Measurements from ENCODE around the gene FOXI1.
"Not testable (repeated sequence)": the region's sequence is repeated elsewhere in the genome, so short reads cannot be mapped to it uniquely, and the experiment has no call there.

The FOXI1 gene

DNA sequence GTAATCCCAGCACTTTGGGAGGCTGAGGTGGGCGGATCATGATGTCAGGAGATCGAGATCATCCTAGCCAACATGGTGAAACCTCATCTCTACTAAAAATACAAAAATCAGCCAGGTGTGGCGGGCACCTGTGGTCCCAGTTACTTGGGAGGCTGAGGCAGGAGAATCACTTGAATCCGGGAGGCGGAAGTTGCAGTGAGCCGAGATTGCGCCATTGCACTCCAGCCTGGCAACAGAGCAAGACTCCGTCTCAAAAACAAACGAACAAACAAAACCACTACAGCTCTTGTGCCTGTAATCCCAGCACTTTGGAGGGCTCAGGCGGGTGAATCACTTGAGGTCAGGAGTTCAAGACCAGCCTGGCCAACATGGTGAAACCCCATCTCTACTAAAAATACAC, 11.4 kb upstream of the FOXI1 start:
- not testable (repeated sequence) for DNase-seq

DNA sequence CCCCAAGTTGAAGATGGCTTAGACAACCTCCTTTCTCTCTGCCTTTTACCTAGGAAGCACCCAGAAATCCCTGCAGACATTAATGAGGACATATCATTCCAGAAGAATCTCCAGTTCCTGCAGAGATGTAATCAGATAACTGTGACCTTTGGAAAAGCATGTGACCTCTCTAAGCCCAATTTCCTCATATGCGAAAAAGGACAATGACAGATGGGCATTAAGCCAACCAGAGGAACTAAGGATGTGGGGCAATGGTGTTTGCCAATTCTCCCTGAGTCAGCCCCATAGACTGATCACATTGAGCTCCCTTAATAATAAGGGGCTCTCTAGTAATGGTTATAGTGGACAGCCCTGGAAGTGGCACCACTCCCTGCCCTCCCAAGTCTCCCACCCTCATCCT, 10.1 kb upstream of the FOXI1 start:
- DNase-seq = no peak

DNA sequence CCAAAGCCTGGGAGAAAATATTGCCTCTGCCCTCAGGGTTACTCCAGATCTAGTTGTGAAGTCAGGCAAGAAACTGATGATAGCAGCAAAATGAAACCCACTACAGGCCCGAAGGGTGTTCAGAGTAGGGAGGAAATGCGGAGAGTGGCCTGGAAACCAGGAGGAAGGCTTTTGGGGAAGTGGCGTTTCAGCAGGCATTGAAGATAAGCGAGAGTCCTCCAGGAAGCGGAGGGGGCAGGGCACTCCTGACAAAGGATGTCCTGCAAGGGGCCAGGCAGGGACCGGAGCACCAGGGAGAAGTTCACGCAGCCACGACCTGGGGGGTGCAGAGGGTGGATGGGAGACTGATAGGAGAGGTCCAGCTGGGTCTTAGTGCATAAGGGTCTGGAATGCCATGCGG, 7.8 kb upstream of the FOXI1 start:
- DNase-seq = no peak

DNA sequence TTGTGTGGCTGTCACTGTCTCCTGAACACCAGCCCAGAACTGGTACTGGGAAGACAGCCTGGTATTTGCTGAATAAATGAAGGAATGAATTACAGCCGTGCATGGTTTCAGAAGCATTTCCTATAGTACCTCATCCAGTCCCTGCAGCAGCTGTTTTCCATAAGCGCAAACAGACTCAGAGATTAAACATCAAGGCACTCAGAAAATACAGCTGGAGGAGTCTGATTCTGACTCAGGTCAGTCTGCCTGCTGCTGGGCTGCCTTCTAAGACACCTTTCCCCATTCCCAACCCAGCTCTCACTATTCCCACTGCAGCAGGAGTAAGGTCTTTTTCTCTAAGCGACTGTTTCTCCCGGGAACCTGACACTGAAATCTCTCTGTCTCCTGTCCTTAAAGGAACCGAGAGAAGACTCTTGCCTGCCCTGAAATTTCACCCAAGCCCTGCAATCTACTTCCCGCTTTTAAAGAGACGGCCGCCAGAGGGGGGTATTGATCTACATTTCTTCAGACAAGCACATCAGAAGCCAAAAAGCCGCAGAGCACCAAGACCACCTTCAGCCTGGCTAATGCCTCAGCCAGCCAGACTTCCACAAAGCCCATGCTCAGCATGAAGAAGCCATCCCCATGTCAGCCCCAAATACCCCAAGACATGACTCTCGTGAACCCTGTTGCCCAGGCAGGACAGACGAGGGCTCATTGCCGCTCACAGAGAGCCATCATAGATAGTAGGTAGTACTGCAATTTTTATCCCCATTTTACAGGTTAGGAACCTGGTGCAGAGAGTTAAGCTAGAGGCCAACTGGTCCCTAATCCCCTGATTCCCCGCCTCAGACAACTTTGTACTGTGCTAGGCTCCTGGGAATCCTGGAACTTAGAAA, 5.4 kb upstream of the FOXI1 start:
- peak; percentile 1 for DNase-seq

DNA sequence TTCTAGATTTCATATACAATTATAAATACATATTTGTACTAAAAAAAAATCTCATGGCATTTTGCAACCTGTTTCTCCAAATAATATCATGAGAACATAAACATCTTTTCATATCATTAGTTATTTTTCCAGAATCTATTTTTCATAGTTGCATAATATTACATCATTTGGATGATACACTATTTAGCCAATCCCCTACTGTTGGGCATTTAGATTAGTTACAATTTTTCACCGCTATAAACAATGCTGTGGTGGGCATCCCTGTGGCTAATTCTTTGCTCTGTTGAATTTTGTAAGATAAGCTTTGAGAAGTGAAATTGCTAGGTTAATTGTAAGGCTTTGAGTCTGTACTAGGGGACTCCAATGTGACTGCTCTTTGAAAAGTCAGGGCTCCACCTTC, 2.2 kb upstream of the FOXI1 start:
- no peak for DNase-seq

DNA sequence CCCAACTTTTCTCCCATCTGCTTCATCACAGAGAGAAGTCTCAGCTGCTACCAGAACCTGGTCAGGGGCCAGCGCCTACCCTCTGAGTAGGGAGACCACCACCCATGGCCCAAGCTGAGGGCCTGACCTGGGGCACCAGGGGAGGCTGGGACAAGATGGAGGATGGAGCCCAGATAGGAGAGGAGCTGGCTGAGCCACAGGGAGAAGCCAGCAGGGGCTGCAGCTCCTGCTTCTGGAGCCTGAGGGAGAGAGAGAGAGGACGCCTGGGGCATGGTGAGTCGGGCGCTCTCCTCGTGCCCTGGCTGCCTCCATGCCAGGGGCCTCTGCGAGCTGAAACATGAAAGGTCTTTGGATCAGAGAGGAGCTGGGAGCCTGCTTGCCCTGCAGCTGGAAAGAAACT, 1.4 kb upstream of the FOXI1 start:
- no peak for DNase-seq

DNA sequence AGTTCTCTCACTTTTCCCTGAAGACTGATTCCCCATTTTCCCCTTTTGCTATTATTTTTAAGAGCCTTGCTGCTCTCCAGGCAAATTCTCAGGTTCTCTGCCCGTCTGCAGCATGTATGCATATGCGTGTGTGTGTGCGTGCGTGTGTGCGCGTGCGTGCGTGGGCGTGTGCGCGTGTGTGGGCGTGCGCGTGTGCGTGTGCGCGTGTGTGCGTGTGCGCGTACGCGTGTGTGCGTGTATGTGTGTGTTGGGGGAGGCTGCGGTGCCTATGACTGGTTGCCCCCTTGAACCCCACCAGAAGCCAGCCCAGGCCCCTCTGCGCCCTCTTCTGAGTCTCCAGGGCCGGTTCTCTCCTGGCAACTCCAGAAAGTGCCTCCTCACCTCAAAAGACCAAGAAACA, 987 bp upstream of the FOXI1 start:
- no peak for DNase-seq

DNA sequence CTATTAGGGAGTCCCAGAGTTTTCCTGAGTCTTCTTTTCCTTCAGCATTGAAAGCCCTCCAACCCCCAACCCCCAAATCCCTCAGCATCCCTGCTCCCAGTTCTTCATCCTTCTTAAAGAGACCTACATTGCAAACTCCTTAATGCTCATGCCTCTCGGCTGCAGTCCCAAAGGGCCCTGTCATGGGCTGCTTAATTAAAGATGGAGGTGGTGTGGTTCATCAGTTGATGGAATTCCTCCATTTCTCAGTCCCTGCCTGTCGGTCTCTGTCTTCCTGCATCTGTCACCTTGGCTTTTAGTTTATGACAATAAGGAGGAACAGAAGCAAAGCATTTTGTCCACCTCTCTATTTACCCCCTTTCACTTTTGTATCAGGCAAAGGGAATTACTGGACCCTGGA, 2.0 kb downstream of the FOXI1 start:
- DNase-seq = no peak

DNA sequence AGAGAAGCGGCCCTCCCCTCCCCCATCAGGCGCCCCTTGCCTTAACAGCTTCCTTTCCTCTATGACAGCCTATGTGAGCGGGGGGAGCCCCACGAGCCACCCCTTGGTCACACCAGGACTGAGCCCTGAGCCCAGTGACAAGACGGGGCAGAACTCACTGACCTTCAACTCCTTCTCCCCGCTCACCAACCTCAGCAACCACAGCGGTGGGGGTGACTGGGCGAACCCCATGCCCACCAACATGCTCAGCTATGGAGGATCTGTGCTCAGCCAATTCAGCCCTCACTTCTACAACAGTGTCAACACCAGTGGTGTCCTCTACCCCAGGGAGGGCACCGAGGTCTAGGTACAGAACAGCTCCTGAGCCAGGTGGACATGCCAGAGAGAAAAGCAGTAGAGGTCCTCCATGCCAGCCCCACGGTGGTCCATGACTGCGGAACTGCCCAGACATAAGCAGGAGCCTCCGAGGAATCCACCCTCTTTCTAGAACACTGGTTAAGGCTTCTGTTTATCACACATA, 2.6 kb downstream of the FOXI1 start:
- DNase-seq = no peak

DNA sequence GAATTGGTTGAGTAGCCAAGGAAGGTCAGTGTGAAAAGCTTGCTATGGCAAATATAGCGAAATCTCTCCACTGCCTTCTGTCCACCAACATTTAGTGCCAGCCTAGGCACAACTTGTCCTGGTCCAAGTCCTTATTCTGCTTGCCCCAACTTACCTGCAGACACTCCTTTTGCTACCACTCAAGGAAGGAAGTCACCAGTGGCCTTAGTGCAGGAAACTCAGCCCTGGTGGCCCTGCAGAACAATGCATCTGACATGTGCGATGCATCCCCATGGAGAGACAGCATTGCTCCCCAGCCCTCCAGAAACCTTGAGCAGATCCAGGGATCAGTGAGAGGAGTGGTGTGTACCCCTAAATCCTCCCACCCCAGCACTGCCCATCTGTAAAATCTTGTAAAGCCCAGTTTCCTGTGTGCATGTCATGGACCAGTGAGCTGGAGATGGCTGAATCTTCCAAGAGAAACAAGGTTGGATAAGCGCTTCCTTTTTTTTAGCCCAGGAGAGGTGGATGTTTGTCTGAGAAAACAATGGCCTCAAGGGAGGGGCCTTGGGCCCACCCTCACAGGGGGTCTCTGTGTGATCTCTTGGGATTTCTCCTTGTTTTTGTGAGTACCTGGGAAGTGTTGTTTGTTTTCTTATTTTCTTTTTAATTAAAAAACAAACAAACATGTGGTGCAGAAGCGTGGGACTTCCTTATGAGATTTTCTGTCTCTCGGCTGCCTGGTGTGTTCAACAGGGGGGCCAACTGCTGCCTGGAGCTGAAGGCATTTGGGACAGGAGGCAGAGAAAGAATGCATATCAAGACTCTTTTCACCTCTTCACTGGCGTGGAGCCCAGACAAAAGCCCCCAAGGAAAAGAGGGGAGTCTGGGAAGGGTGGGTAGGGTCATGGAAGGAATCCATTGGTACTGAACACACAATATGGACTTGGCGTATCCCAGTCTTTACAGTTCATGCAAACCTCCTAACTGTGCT, 3.6 kb downstream of the FOXI1 start:
- DNase-seq = no peak

DNA sequence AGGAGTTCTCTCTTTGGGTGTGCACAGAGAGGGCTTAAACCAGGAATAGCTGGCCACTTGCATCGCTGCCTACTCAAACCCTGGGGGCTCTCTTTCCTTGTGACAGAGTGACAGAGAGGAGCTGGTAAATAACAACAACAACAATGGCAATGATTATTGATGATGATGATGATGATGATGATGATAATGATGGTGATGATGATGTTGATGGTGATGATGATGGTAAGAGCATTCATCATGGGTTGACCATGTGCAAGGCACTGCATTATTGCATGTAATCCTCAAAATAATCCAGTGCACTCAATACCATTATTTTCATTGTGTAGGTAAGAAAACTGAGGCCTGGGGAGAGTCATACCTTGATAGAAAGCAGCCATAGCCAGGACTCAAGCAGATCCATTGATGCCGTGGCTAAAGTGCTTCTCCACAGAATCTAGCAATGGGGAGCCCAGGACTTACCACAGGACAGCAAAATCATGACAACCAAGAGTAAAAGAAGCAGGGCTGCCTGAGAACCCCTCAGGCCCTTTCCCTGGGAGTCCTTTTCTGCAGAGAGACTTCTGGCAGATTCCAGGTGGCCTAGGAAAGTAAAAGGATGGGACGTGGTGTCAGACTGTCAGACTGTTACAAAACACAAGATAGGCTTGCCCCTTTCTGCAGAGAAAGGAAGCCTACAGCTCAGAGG, 4.8 kb downstream of the FOXI1 start:
- DNase-seq = no peak

DNA sequence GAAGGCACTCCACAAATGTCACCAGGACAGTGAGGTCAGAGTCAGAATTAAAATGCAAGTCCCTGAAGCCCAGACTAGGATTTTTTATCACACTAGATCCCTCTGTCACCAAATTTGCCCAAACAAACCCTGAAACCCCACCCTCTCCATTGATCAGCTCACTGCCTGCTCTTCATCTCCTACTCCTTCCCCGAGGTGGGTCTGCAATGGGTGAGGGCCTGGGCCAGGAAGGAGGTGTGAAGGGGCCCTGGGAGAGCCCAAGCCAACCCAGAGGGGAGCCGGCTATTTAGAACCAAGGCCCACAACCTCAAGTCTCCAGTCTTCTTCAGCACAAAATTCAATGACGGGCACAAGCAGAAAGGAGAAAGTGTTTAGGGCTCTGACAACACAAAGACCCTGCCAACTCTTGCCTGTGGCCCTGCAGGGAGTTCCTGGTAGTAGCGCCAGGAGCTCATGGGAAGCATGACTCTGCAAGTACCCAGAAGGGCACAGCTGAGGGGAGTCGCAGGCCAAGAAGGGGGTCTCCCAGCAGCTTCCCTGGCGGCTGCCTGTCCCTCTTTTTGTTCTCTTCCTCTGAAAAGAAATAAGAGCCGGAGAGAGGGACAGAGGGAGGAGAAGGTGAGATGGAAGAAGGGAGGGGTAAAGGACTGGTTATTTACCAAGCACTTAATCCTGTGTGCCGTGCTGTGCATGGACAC, 5.5 kb downstream of the FOXI1 start:
- DNase-seq = no peak

DNA sequence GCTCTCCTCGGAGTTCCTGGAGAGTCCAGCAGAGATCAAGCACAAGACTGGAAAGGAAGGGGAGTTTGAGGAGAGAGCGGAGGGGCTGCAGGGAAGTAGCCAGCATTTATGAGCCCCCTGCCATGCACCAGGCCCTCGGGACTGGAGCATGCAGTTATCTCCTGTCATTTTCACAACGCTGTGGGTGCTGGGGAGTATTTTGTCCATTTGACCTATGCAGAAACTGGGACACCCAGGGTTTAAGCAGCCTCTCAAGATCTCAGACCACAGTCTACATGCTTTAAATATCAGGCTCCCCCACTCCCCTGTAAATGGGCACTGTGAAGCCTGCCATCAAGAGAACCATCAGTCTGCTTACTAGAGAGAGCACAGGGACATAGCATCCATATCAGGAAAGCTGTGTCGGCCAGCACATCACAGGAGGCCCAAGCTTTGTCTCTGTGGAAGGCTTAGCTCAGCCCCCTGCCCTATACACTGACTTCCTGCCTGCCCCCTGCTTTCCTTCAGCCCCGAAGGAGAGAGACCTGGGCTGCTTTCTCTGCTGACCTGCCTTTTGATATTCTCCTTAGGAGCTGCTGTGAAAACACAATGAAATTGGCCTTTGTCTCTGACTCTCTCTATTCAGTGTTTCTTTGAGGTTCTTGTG, 7.3 kb downstream of the FOXI1 start:
- no peak for DNase-seq

DNA sequence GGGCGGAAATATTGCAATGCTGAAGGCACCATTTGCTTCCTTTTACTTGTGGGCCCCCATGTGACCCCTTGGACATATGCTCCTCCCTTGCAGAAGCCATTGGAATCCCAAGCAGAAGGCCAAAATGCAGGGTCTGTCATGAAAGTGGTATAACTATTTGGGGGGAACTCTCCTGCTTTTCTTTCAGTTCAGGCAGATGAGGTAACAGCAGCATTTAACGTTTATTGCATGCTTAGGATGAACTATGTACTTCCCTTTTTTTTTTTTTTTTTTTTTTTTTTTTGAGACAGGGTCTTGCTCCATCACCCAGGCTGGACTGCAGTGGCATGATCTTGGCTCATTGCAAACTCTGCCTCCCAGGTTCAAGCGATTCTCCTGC, 7.8 kb downstream of the FOXI1 start:
- no peak for DNase-seq

DNA sequence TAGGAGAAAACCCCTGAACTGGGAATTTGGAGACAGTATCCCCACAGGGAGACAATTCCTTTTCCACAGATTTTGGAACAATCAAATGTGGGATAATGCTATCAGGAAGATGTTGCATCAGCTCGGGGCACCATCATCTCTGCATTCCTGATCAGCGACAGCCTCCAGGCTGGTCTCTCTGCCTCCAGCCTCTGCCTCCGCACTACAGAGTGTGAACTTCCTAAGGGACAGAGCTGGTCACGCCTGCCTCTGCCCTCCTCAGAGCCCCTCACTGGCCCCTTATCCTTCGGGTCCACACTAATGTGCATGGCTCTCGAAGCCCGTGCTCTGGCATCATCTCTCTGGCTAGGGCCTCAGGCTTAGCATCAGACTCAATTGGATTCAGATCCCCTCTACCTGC, 8.6 kb downstream of the FOXI1 start:
- no peak for DNase-seq

DNA sequence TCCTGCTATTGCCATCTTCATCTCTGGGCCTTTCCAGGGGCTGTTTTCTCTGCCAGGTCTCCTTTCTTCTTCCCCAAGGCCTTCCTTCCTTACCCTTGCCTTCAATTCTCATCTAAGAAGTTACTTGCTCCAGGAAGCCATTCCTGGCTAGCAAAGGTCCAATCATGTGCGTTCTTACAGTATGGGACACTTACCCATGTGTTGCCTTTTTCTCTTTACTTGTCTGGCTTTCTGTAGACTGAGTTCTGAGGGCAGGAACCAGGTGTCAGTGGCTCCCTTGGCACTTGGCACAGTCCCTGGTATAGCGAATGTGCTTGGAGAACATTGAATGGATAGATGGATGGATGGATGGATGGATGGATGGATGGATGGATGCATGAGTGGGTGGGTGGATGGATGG, 10.2 kb downstream of the FOXI1 start:
- DNase-seq = no peak

DNA sequence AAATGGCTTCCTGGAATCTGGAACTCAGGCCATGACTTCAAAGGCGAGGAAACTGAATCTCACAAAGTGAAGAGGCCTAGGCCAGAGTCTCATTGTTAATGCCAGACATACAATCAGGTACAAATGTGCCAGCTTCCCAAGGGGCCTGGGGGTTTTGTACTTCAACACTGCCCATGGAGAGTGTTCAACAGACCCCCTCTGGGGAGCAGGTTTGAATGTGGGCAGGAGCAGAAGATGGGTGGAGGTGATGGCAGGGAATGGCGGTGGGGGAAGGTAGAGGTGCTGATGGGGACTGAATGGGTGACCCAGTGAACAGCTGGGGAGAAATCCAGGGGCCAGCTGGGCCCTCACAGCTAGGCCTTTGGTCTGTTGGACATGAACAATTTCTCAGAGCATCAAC, 12.0 kb downstream of the FOXI1 start:
- DNase-seq = no peak

DNA sequence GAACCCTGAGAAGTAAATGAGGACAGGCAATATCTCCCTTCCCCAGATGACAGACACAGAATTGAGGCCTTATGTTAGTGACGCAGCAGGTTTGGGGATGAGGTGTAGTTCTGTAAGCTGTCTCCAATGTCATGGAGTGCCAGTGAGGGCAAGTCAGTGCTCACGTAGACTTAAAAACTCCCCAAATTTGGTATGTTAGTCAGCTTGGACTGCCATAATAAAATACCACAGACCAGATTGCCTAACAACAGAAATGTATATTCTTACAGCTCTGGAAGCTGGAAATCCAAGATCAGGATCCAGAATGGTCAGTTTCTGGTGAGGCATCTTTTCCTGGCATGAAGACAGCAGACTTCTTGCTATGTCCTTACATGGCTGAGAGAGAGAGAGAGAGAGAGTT, 14.9 kb downstream of the FOXI1 start:
- no peak for DNase-seq

DNA sequence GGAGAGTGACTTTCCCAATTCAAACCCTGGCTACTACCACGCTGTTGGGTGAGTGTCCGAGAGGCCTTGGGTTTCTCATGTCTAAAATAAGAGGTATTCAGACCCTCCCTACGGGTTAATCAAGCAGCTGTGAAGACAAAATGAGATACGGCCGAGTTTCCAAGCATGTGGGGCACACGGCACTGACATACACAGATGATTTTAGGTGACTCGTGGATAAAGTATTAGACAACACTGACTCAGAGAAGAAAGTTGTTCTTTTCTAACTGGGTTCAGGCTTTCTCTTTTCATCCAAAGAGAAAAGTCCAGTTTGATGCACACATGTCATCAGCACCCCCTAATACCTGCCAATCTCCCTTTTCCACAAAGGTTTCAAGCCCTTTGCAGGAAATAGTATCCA, 15.6 kb downstream of the FOXI1 start:
- DNase-seq = no peak

DNA sequence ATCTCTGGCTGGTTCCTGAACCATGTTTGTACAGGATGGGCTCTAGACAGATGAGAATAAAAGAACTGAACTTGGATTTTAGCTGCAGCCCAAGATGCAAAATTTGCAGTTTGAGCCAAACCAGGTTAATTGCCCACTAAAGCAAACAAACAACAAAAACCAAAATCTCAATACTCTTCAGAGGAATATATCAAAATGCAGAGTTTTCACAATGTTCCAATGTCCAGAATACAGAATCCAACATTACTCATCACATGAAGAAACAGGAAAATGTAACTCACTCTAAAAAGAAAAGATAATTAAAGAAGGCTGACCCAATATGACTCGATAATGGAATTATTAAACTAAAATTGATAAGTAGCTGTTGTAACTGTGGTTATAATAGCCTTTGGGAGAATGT, 20.4 kb downstream of the FOXI1 start:
- DNase-seq = no peak

DNA sequence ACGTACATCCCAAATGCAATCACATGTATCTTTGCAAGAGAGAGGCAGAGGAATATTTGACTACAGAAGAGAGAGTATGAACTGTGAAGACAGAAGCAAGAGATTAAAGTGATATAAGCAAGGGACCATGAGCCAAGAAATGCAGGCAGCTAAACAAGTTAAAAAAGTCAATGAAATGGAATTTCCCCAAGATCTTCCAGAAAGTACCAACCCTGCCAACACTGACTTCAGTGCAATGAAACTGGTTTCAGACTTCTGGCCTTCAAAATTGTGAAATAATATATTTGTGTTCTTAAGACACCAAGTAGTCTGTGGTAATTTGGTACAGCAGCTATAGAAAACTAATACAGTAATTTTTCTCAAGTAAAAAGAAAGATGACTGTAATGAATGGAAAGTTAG, 20.9 kb downstream of the FOXI1 start:
- DNase-seq = no peak

DNA sequence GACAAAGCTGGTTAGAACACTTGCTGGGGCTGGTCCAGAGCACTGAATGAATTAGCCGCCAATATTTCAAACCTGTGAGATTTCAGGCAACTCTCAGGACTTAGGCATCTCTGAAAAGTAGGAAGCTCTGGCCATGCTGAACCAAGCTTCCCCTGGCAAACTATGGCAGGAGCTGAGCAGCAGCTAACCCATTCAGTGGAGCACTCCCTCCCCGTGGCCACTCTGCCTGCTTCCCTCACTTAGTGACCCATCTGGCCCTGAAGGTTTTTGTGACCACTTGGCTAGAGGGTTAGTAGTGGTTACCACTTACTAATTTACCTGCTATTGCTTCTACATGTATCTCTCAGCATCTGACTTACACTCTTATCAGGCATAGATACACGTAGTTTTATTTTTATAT, 25.5 kb downstream of the FOXI1 start:
- no peak for DNase-seq
